Measurements from ENCODE around the gene DOCK10. TPM values are rescaled to one million over a fixed set of nuclear protein-coding genes. Genes with fewer than 3 reads are reported as not detected.
A peak's percentile ranks its signal among the peaks of the same experiment; 100 is the strongest.
"Not testable (repeated sequence)": the region's sequence is repeated elsewhere in the genome, so short reads cannot be mapped to it uniquely, and the experiment has no call there.

Gene DOCK10
- total RNA-seq, 1 donor from 2014 or later, result 172 TPM

DNA sequence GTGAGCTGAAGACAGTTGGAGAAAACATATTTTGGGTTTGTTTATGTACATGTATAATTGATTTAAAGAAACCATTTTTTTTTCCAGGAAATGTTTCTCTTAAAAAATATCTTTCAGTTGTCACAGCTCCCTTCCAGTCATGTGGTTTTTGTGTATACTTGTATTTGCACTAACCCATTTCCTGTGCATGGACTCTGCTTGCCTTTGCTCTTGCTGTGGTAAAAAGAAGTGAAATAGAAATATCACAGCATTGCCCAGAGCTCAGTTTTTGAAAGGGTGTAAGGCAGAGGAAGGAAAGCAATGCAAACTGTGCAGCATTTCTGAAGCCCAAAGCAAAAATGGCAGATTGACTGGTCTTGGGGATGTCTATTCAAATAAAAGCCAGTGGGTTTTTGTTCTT, 10.4 kb upstream of the DOCK10 start:
- DNase-seq, result no peak
- intact Hi-C loops (cut with micrococcal nuclease), result no loop called here
- no peak for ATAC-seq (ENCODE audit: low read depth)
- no peak overlapping the region for H3K4me3 Mint-ChIP-seq
- no peak overlapping the region for H3K27ac Mint-ChIP-seq
- TF ChIP-seq, protein P1, sequence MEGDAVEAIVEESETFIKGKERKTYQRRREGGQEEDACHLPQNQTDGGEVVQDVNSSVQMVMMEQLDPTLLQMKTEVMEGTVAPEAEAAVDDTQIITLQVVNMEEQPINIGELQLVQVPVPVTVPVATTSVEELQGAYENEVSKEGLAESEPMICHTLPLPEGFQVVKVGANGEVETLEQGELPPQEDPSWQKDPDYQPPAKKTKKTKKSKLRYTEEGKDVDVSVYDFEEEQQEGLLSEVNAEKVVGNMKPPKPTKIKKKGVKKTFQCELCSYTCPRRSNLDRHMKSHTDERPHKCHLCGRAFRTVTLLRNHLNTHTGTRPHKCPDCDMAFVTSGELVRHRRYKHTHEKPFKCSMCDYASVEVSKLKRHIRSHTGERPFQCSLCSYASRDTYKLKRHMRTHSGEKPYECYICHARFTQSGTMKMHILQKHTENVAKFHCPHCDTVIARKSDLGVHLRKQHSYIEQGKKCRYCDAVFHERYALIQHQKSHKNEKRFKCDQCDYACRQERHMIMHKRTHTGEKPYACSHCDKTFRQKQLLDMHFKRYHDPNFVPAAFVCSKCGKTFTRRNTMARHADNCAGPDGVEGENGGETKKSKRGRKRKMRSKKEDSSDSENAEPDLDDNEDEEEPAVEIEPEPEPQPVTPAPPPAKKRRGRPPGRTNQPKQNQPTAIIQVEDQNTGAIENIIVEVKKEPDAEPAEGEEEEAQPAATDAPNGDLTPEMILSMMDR (IDR thresholded peaks at IDR 0.05), result no peak
- peaks cover 8% of the 10 kb centered on the region for H3K27me3 Mint-ChIP-seq
- H3K36me3 Mint-ChIP-seq (ENCODE audit: low read depth), result no peaks in the 10 kb centered on the region
- CTCF ChIA-PET, result interaction anchor here (0.9 to 1.5 kb wide), 2 partner anchors 11 to 50 kb away, joined by 4 read pairs; partner anchors contain the start of gene DOCK10
- no peaks in the 10 kb centered on the region for H3K9me3 Mint-ChIP-seq
- peaks cover 9% of the 10 kb centered on the region for H3K4me1 Mint-ChIP-seq
- POLR2A ChIA-PET, result interaction anchor here (0.8 kb wide), 1 partner anchor 10 kb away, joined by 5 read pairs; the partner anchor contains the start of gene DOCK10

DNA sequence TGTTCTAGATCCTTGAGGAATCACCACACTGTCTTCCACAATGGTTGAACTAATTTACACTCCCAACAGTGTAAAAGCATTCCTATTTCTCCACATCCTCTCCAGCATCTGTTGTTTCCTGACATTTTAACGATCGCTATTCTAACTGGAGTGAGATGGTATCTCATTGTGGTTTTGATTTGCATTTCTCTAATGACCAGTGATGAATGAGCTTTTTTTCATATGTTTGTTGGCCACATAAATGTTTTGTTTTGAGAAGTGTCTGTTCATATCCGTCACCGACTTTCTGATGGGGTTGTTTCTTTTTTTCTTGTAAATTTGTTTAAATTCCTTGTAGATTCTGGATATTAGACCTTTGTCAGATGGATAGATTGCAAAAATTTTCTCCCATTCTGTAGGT, 5.2 kb upstream of the DOCK10 start:
- intact Hi-C loops (cut with micrococcal nuclease), result loop anchor here (10.0 kb wide), 1 partner anchor 1857 kb away; no protein-coding TSS in a partner anchor
- DNase-seq; CTCF ChIA-PET; POLR2A ChIA-PET; H3K4me3 Mint-ChIP-seq; H3K27ac Mint-ChIP-seq; H3K9me3 Mint-ChIP-seq; H3K36me3 Mint-ChIP-seq (ENCODE audit: low read depth); ATAC-seq (ENCODE audit: low read depth): not testable (repeated sequence)
- H3K27me3 Mint-ChIP-seq, result peaks cover 12% of the 10 kb centered on the region
- H3K4me1 Mint-ChIP-seq, result peaks cover 18% of the 10 kb centered on the region

DNA sequence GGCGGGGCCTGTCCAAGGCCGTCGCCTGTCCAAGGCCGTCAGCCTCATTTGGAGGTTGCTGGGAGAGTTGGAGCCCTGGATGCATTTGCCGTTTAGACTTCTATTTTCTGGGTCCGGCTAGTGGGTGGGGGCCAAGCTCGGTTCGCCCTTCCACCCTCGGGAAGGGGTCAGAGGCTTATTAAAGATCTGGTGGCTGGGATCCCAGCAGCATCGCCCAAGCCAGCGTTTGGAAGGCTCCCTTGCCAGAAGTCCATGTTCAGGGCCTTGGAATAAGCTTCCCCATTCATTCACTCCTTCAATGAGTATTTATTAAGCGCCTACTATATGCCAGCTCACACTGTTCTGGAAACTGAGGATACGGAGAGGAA, 516 bp upstream of the DOCK10 start:
- DNase-seq (no peak), ATAC-seq (ENCODE audit: low read depth) (no peak)
- TF ChIP-seq, protein P1 (IDR thresholded peaks at IDR 0.05), result no peak
- Mint-ChIP-seq H3K9me3 (no peaks in the 10 kb centered on the region), H3K27ac (peak overlapping the region; percentile 56), H3K4me3 (peak overlapping the region; percentile 84), H3K27me3 (peaks cover 3% of the 10 kb centered on the region), H3K36me3 (ENCODE audit: low read depth) (peaks cover 10% of the 10 kb centered on the region), H3K4me1 (peaks cover 49% of the 10 kb centered on the region)
- ChIA-PET POLR2A (interaction anchor here (0.6 to 1.9 kb wide), 7 partner anchors 10 to 249 kb away, joined by 3 to 10 read pairs (median 5); no protein-coding TSS in a partner anchor), CTCF (interaction anchor here (1.3 to 4.2 kb wide), 3 partner anchors 10 to 41 kb away, joined by 3 to 17 read pairs (median 4); no protein-coding TSS in a partner anchor)
- intact Hi-C loops (cut with micrococcal nuclease), result loop anchor here (2.0 to 10.0 kb wide), 7 partner anchors 14 to 1862 kb away; no protein-coding TSS in a partner anchor

DNA sequence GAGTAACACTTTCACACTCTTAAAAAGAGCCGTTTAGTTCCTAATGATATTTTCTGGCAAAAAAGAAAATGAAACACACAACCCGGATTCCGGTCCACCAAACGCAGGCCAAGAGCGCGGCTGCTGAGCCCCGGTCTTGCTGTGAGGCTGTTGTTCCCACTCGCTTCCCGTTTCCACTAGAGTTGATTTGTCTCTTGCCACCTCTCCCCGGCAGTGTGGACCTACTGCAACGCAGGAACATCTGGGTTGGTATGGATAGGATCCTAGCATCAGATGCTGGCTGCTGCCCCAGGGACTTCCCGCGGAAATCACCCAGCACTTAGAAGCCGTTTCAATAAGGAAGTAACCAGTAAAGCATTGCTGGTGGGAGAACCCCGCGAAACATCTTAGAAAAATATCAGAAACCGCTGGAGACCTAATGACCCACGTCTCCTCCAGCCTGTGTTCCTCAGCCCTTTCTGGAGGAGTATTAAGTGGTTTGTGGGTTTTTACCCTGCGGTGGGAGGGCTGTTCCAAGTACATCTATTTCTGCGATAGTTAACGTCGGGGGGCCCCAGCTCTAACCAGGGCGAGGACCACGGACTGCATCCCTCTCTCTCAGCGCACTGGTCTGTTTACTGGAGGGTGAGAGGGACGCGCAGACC, 939 bp downstream of the DOCK10 start:
- H3K36me3 Mint-ChIP-seq (ENCODE audit: low read depth), result peaks cover 10% of the 10 kb centered on the region
- ChIA-PET POLR2A (interaction anchor here (0.6 to 1.9 kb wide), 19 partner anchors 9 to 1731 kb away, joined by 3 to 12 read pairs (median 4); no protein-coding TSS in a partner anchor), CTCF (interaction anchor here (1.3 to 4.2 kb wide), 4 partner anchors 12 to 39 kb away, joined by 3 to 17 read pairs (median 5); no protein-coding TSS in a partner anchor)
- H3K27me3 Mint-ChIP-seq, result no peaks in the 10 kb centered on the region
- ATAC-seq (ENCODE audit: low read depth) (peak; percentile 75), DNase-seq (peak; percentile 62)
- H3K9me3 Mint-ChIP-seq, result no peaks in the 10 kb centered on the region
- TF ChIP-seq, protein P1 (IDR thresholded peaks at IDR 0.05), result no peak
- peak overlapping the region; percentile 96 for H3K27ac Mint-ChIP-seq
- H3K4me3 Mint-ChIP-seq, result peak overlapping the region; percentile 96
- H3K4me1 Mint-ChIP-seq, result peaks cover 63% of the 10 kb centered on the region
- intact Hi-C loops (cut with micrococcal nuclease), result loop anchor here (1.0 to 10.0 kb wide), 15 partner anchors 15 to 1863 kb away; partner anchors contain the start of gene CUL3

DNA sequence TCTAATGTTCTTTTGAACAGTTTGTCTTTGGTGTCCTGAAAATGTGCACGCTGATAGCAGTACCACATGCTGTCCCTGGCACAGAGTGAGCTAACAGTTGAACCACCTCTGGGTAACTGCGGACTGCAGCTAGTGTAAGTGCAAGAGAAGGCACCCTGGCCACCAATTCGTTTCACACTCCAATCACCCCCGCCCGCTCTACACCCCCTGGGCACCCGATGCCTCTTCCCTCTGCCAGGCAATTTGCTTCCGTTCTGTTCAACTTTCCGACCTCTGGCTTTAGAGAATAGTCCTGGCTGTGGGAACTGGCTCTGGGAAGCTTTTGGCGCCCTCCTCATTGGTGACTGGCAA, 1.4 kb downstream of the DOCK10 start:
- ATAC-seq (ENCODE audit: low read depth), result peak; percentile 38
- ChIA-PET CTCF (interaction anchor here (0.5 to 4.2 kb wide), 4 partner anchors 12 to 108 kb away, joined by 3 to 17 read pairs (median 5); no protein-coding TSS in a partner anchor), POLR2A (interaction anchor here (0.6 to 1.9 kb wide), 11 partner anchors 14 to 1732 kb away, joined by 3 to 12 read pairs (median 5); no protein-coding TSS in a partner anchor)
- Mint-ChIP-seq H3K4me3 (peak overlapping the region; percentile 96), H3K4me1 (peaks cover 63% of the 10 kb centered on the region), H3K27me3 (no peaks in the 10 kb centered on the region), H3K27ac (peak overlapping the region; percentile 96), H3K9me3 (no peaks in the 10 kb centered on the region), H3K36me3 (ENCODE audit: low read depth) (peaks cover 11% of the 10 kb centered on the region)
- TF ChIP-seq, protein P1 (IDR thresholded peaks at IDR 0.05), result no peak
- no peak for DNase-seq
- intact Hi-C loops (cut with micrococcal nuclease), result loop anchor here (1.0 to 10.0 kb wide), 15 partner anchors 15 to 1864 kb away; partner anchors contain the start of gene CUL3
